HEK293 (cell line): ENCODE results near the gene SLC8A1.

Experiments
- CTCF ChIA-PET: fragments of 350-600 bp; formaldehyde crosslinking; extraction: SDS; loops from one replicate; lab custom pipeline; 2021; ENCODE audit warnings: antibody characterized with exemption; lab: Yijun Ruan, JAX
- POLR2A ChIA-PET: fragments of 300-600 bp; formaldehyde crosslinking; extraction: SDS; loops from one replicate; lab custom pipeline; 2020; ENCODE audit warnings: antibody characterized with exemption, inconsistent platforms; lab: Yijun Ruan, JAX
- H3K27ac ChIP-seq: fragments of 200-500 bp; sonication (Bioruptor generic); 2 replicates; pipeline ENCODE4 v1.5.1; 2014; ENCODE audit warnings: low read depth, low read length, control low read depth, inconsistent platforms; ENCODE audit errors: extremely low read depth
- H3K36me3 ChIP-seq, 2 experiments: fragments of 200-500 bp in 1 of 2; sonication (Bioruptor generic) in 1 of 2; 1 replicate in 1 of 2; 2 replicates in 1 of 2; pipeline ENCODE4 v1.5.1; 2014 to 2017; ENCODE audit warnings: inconsistent platforms in 2 of 2, low read length in 2 of 2; ENCODE audit not compliant: control insufficient read depth in 2 of 2, insufficient read depth in 1 of 2
- H3K4me1 ChIP-seq: fragments of 200-500 bp; sonication (Bioruptor generic); 2 replicates; pipeline ENCODE4 v1.5.1; 2014; ENCODE audit warnings: mild to moderate bottlenecking, low read length, inconsistent platforms; ENCODE audit not compliant: control insufficient read depth, insufficient read depth
- H3K4me3 ChIP-seq: 2 replicates; pipeline ENCODE4 v1.5.1; 2011; ENCODE audit warnings: low read depth, mild to moderate bottlenecking, control low read depth, low read length, moderate library complexity
- H3K9me3 ChIP-seq: fragments of 200-500 bp; sonication (Bioruptor generic); 2 replicates; pipeline ENCODE4 v1.5.1; 2014; ENCODE audit warnings: low read depth, low read length, inconsistent platforms; ENCODE audit not compliant: control insufficient read depth, insufficient read depth
- MEIS1 ChIP-seq: sonication (generic); formaldehyde crosslinking; IDR thresholded peaks from 2 replicates; pipeline ENCODE4 v1.8.1; 2022; ENCODE audit warnings: missing genetic modification reagents, mild to moderate bottlenecking, borderline replicate concordance
- MZF1 ChIP-seq: fragments of 450-650 bp; formaldehyde crosslinking; IDR thresholded peaks from 2 replicates; pipeline ENCODE4 v1.5.1; 2017; ENCODE audit warnings: missing biosample characterization, missing genetic modification characterization, borderline replicate concordance
- TCF7L2 ChIP-seq: IDR thresholded peaks from 2 replicates; pipeline ENCODE4 v1.6.1; 2011; ENCODE audit warnings: low read depth, mild to moderate bottlenecking, inconsistent platforms, low read length, moderate library complexity, borderline replicate concordance
- TRIM28 ChIP-seq: IDR thresholded peaks from 2 replicates; pipeline ENCODE4 v1.6.1; 2011; ENCODE audit warnings: low read length, control low read depth, borderline replicate concordance
- YY2 ChIP-seq: fragments of 450-650 bp; formaldehyde crosslinking; IDR thresholded peaks from 2 replicates; pipeline ENCODE4 v1.5.1; 2016; ENCODE audit warnings: missing biosample characterization, missing genetic modification characterization
- ZBTB17 ChIP-seq: fragments of 450-650 bp; formaldehyde crosslinking; IDR thresholded peaks from 2 replicates; pipeline ENCODE4 v1.5.1; 2016; ENCODE audit warnings: missing biosample characterization, missing genetic modification characterization
- ZFP3 ChIP-seq: fragments of 450-650 bp; formaldehyde crosslinking; IDR thresholded peaks from 2 replicates; pipeline ENCODE4 v1.5.1; 2016; ENCODE audit warnings: low read depth, missing biosample characterization, missing genetic modification characterization
- ZIC2 ChIP-seq: fragments of 450-650 bp; formaldehyde crosslinking; IDR thresholded peaks from 2 replicates; pipeline ENCODE4 v1.5.1; 2016; ENCODE audit warnings: missing biosample characterization, missing genetic modification characterization
- ZNF2 ChIP-seq: fragments of 450-650 bp; formaldehyde crosslinking; IDR thresholded peaks from 2 replicates; pipeline ENCODE4 v1.5.1; 2016; ENCODE audit warnings: missing biosample characterization, missing genetic modification characterization
- ZNF221 ChIP-seq: fragments of 450-650 bp; formaldehyde crosslinking; IDR thresholded peaks from 2 replicates; pipeline ENCODE4 v1.5.1; 2017; ENCODE audit warnings: missing biosample characterization, missing genetic modification characterization, borderline replicate concordance
- ZNF248 ChIP-seq: fragments of 450-650 bp; formaldehyde crosslinking; IDR thresholded peaks from 2 replicates; pipeline ENCODE4 v1.5.1; 2017; ENCODE audit warnings: missing biosample characterization, missing genetic modification characterization
- ZNF354C ChIP-seq: fragments of 450-650 bp; formaldehyde crosslinking; IDR thresholded peaks from 2 replicates; pipeline ENCODE4 v1.5.1; 2016; ENCODE audit warnings: missing biosample characterization, missing genetic modification characterization, low read depth, borderline replicate concordance
- ZNF391 ChIP-seq: fragments of 450-650 bp; formaldehyde crosslinking; IDR thresholded peaks from 2 replicates; pipeline ENCODE4 v1.5.1; 2016; ENCODE audit warnings: low read depth, missing biosample characterization, missing genetic modification characterization, borderline replicate concordance
- ZNF404 ChIP-seq: fragments of 450-650 bp; formaldehyde crosslinking; IDR thresholded peaks from 2 replicates; pipeline ENCODE4 v1.5.1; 2017; ENCODE audit warnings: missing biosample characterization, missing genetic modification characterization
- ZNF426 ChIP-seq: fragments of 450-650 bp; formaldehyde crosslinking; IDR thresholded peaks from 2 replicates; pipeline ENCODE4 v1.5.1; 2017; ENCODE audit warnings: missing biosample characterization, missing genetic modification characterization, mild to moderate bottlenecking, inconsistent platforms, moderate library complexity
- ZNF549 ChIP-seq: fragments of 450-650 bp; IDR thresholded peaks from 2 replicates; pipeline ENCODE4 v1.5.1; 2018; ENCODE audit warnings: missing biosample characterization, missing genetic modification characterization, mild to moderate bottlenecking, inconsistent platforms, moderate library complexity
- ZNF558 ChIP-seq: fragments of 450-650 bp; formaldehyde crosslinking; IDR thresholded peaks from 2 replicates; pipeline ENCODE4 v1.5.1; 2016; ENCODE audit warnings: missing biosample characterization, missing genetic modification characterization
- ZNF561 ChIP-seq: fragments of 450-650 bp; IDR thresholded peaks from 2 replicates; pipeline ENCODE4 v1.5.1; 2018; ENCODE audit warnings: missing biosample characterization, missing genetic modification characterization, borderline replicate concordance
- ZNF837 ChIP-seq: fragments of 450-650 bp; formaldehyde crosslinking; IDR thresholded peaks from 2 replicates; pipeline ENCODE4 v1.5.1; 2016; ENCODE audit warnings: missing biosample characterization, missing genetic modification characterization
- ZSCAN16 ChIP-seq: fragments of 450-650 bp; formaldehyde crosslinking; IDR thresholded peaks from 2 replicates; pipeline ENCODE4 v1.5.1; 2016; ENCODE audit warnings: missing biosample characterization, missing genetic modification characterization
- ZSCAN30 ChIP-seq: fragments of 450-650 bp; IDR thresholded peaks from 2 replicates; pipeline ENCODE4 v1.5.1; 2018; ENCODE audit warnings: missing biosample characterization, mild to moderate bottlenecking, missing genetic modification characterization, moderate library complexity
- TF ChIP-seq, protein P1 (sequence below): fragments of 450-650 bp; formaldehyde crosslinking; IDR thresholded peaks from 2 replicates; pipeline ENCODE4 v1.5.1; 2016; ENCODE audit warnings: missing biosample characterization, missing genetic modification characterization
- TF ChIP-seq, protein P2 (sequence below): fragments of 450-650 bp; formaldehyde crosslinking; IDR thresholded peaks from 2 replicates; pipeline ENCODE4 v1.5.1; 2016; ENCODE audit warnings: missing biosample characterization, missing genetic modification characterization

Gene SLC8A1

DNA sequence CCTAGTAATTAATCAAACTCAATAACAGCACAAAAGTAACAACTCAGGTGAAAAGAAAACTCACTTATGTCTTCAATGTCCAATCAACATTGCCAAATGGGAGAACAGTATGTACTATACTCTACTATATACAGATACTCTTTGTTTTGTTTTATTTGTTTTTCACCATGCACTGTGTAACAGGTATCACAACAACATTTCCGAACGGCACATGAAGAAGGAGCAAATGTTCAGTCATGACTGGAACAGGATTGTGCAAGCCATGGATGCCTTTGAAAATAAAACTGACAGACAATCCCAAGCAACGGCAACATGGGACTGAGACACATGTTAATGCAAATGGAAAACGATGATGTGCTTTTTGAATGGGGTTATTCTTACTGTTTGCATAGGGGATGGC lies 337.9 kb downstream of the SLC8A1 start:
- Histone ChIP-seq H3K27ac (no peak overlapping the region), H3K4me3 (no peak overlapping the region), H3K4me1 (no peaks in the 10 kb centered on the region), H3K36me3 (no peaks in the 10 kb centered on the region), H3K9me3 (no peaks in the 10 kb centered on the region)
- POLR2A ChIA-PET: no interaction called here
- TF ChIP-seq ZNF2 (no peak), ZNF561 (tag by site-specific recombination) (no peak), ZIC2 (tag by site-specific recombination) (no peak), ZNF221 (no peak), ZNF426 (tag by site-specific recombination) (no peak), TRIM28 (no peak), ZNF549 (no peak), ZNF248 (tag by site-specific recombination) (no peak), MEIS1 (CRISPR knock-in tag) (no peak)
- CTCF ChIA-PET: no interaction called here

DNA sequence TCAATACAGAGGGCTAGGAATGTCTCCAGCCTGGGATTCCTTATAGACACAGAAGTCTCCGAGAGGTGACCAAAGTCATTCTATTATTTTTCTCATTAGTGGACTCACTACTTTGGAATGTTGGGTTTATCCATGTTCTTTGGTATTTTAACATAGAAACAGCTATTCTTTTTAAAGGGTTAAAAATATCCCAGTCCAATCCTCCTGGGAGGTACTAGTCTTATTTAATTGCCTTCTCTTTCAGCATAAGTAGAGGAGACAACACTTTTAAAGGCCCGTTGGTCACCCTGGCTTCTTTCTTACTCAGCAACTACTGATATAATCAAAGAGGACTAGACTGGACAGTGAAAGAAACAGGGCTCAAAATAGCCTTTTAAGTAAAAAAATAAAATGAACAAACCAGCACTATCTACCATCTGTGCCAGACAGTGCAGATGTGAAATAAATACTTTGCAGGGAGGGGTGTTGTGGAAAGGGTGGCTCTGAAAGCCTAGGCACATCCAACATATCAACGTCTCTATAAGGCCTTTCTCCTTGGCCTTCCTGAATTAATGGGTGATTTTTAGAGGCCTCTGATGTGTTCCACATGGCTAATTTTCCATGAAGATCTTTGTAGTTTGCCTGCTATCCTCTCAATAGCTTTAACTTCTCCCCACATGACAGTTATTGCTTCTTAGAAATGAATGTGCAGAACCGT lies 338.5 kb downstream of the SLC8A1 start:
- POLR2A ChIA-PET: no interaction called here
- Histone ChIP-seq H3K27ac (no peak overlapping the region), H3K9me3 (no peaks in the 10 kb centered on the region), H3K4me3 (no peak overlapping the region), H3K36me3 (no peaks in the 10 kb centered on the region), H3K4me1 (no peaks in the 10 kb centered on the region)
- TF ChIP-seq ZSCAN30 (tag by site-specific recombination) (no peak), ZFP3 (tag by site-specific recombination) (no peak), ZNF404 (tag by site-specific recombination) (no peak), ZNF558 (tag by site-specific recombination) (no peak), ZSCAN16 (tag by site-specific recombination) (no peak), YY2 (tag by site-specific recombination) (no peak), TCF7L2 (no peak), ZNF354C (no peak), ZBTB17 (tag by site-specific recombination) (no peak), MZF1 (no peak), ZNF837 (no peak), ZNF391 (no peak)
- TF ChIP-seq, protein P1, sequence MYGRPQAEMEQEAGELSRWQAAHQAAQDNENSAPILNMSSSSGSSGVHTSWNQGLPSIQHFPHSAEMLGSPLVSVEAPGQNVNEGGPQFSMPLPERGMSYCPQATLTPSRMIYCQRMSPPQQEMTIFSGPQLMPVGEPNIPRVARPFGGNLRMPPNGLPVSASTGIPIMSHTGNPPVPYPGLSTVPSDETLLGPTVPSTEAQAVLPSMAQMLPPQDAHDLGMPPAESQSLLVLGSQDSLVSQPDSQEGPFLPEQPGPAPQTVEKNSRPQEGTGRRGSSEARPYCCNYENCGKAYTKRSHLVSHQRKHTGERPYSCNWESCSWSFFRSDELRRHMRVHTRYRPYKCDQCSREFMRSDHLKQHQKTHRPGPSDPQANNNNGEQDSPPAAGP (tag by site-specific recombination): no peak
- TF ChIP-seq, protein P2, sequence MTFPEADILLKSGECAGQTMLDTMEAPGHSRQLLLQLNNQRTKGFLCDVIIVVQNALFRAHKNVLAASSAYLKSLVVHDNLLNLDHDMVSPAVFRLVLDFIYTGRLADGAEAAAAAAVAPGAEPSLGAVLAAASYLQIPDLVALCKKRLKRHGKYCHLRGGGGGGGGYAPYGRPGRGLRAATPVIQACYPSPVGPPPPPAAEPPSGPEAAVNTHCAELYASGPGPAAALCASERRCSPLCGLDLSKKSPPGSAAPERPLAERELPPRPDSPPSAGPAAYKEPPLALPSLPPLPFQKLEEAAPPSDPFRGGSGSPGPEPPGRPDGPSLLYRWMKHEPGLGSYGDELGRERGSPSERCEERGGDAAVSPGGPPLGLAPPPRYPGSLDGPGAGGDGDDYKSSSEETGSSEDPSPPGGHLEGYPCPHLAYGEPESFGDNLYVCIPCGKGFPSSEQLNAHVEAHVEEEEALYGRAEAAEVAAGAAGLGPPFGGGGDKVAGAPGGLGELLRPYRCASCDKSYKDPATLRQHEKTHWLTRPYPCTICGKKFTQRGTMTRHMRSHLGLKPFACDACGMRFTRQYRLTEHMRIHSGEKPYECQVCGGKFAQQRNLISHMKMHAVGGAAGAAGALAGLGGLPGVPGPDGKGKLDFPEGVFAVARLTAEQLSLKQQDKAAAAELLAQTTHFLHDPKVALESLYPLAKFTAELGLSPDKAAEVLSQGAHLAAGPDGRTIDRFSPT (tag by site-specific recombination): no peak
- TF ChIP-seq, all 188 proteins: peak for 0
- CTCF ChIA-PET: no interaction called here
